Measurements from ENCODE around the gene FDX1.

FDX1 gene

GRCh38 chr11:110507328-110507727 is 77.6 kb downstream of the FDX1 start:
- DNase-seq, result no peak

- no peak for DNase-seq
Measured at GRCh38 chr11:110508786-110509185, 79.0 kb downstream of the FDX1 start.

- no peak for DNase-seq
Measured at GRCh38 chr11:110509472-110509871, 79.7 kb downstream of the FDX1 start.

GRCh38 chr11:110512026-110512425 is 82.3 kb downstream of the FDX1 start:
- no peak for DNase-seq

GRCh38 chr11:110513259-110513801 is 83.6 kb downstream of the FDX1 start:
- no peak for DNase-seq

GRCh38 chr11:110513846-110514437 is 84.2 kb downstream of the FDX1 start:
- no peak for DNase-seq

All from hypothalamus (tissue), 51 donors.